Measurements from ENCODE around the gene SRR. TPM values are rescaled to one million over a fixed set of nuclear protein-coding genes. Genes with fewer than 3 reads are reported as not detected.

Gene SRR
- polyA plus RNA-seq, 1 donor: 18.3 TPM

- no peak for DNase-seq
Observed at GRCh38 chr17:2346475-2346874, 42.7 kb downstream of the SRR start.

DNA sequence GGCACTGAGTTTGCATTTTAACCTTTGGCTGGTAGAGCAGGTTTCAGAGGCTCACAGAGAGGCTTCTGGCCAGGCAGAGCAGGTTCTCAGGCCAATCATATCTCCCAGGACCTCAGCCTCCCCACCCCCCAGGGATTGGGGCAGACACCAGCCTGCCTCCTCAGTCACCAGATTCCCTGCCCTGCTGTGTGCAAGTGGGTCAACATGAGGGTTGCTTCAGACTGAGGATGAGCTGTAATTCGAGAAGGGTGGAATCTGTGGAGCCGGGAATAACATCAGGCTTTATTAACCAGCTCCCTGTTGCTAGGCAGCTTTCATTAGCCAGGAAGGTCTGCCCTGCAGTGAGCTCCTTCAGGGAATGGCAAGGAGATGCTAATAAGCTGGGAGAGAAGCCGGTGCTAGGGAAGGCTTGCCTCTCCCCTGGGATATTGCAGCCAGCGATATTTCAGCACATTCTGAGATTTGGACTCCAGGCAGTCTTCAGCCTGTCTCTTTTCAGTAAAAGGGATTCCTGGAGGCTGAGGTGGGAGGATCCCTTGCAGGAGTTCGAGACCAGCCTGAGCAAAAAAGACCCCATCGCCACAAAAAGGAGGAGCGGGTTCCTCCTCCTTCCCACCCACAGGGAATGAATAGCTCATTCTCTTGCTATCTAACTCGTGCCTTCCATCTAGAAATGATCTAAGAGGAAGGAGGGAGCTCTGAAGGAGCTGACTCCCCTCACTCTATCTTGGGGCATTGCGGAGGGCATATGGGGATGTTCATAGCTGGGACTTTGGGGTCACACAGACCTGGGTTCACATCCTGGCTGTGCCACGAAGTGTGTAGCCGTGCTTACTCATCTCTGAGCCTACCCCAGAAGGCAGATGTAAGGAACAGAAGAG lies 44.3 kb downstream of the SRR start:
- no peak for DNase-seq

GRCh38 chr17:2351269-2351668 lies 47.5 kb downstream of the SRR start:
- no peak for DNase-seq

DNA sequence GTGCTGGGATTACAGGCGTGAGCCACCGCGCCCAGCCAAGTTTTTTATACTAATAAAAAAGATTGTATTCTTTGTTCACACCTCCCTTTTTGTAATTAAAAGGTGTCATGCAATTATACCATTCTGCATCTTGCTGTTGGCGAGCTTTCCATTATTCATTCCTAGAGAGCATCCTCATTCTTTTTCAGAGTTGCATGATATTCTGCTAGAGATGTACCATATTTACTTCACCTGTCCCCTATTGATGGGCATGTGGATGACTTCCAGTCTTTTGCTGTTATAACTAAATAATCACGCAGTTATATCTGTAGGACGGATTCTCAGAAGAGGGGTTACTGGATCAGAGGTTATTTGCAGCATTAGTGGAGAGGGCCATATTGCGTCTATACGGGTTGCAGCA lies 50.6 kb downstream of the SRR start:
- DNase-seq: no peak

- no peak for DNase-seq
Observed at GRCh38 chr17:2357237-2357636, 53.5 kb downstream of the SRR start.

- no peak for DNase-seq
Observed at GRCh38 chr17:2357931-2358434, 54.2 kb downstream of the SRR start.

DNA sequence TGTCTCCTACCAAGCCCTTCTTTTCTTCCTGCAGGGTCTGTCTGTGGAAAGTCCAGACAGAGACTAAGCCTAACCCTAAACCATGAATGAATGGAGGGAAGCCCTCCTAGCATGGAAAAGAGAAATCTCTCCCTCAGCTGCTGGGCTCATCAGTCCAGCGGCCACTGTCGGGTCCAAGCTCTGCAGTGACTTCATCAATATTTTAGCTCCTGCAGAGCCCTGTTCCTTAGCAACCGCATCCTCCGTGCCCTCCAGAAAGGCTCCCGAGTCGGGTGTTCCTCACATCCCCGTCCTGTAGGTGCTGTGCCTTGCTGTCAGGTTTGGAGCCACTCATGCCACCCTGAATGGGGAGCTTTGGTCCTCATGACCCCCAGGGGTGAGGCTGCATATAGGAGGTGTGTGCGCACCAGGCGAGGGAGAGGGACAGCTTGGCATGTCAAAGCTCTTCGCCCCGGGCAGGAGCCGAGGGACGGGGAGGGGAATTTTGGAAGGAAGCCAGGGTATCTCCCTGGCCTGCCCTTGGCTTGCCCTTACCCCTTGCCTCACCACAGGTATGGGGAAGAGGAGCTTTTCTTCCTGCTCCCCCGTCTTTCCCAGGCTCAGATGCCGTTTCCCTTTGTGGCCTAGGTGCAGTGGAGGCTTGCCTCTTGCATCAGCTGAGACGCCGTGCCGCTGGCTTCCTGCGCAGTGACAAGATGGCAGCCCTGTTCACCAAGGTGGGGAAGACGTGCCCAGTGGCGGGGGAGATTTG lies 57.4 kb downstream of the SRR start:
- DNase-seq: no peak

DNA sequence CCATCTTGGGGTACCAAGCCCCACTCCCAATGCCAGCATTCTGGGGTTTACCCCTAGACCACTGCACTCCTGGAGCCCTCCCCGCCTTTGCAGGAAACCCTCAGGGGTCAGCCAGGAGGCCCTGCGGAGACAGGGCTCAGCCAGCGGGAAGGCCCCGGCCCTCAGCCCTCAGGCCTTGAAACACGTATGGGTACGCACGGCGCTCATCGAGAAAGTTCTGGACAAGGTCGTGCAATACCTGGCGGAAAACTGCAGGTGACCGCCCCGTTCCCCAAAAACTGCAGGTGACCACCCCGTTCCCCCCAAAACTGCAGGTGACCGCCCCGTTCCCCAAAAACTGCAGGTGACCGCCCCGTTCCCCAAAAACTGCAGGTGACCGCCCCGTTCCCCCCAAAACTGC lies 58.3 kb downstream of the SRR start:
- no peak for DNase-seq

DNA sequence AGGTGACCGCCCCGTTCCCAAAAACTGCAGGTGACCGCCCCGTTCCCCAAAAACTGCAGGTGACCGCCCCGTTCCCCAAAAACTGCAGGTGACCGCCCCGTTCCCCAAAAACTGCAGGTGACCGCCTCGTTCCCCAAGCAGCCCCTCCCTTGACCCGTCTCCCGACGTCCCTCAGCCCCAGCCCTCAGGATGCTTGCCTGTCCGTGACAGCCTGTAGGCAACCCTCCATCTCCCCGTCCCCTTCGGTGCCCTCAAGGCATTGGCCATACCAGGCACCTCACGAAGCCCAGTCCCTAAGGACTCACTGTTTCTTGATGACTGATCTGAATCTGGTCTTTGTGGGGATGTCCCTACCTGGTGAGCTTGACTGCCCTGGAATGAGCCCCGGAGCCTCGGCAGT lies 58.7 kb downstream of the SRR start:
- no peak for DNase-seq

GRCh38 chr17:2362881-2363280 lies 59.1 kb downstream of the SRR start:
- DNase-seq: no peak

DNA sequence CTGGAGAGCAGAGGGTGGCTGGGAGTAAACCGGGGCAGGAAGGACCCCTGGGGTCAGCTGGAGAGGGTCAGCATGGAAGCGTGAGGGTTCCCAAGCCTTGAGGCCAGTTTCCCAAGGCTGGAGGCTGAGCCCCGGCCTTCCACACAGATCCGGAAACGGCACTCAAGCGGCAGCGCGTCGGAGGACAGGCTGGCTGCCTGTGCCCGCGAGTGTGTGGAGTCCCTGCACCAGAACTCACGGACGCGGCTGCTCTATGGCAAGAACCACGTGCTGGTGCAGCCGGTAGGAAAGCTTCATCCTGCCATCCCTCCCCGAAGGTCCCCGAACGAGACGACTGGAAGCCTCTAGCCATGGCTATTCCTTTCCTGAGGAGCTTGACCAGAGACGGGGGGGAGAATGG lies 59.6 kb downstream of the SRR start:
- no peak for DNase-seq

DNA sequence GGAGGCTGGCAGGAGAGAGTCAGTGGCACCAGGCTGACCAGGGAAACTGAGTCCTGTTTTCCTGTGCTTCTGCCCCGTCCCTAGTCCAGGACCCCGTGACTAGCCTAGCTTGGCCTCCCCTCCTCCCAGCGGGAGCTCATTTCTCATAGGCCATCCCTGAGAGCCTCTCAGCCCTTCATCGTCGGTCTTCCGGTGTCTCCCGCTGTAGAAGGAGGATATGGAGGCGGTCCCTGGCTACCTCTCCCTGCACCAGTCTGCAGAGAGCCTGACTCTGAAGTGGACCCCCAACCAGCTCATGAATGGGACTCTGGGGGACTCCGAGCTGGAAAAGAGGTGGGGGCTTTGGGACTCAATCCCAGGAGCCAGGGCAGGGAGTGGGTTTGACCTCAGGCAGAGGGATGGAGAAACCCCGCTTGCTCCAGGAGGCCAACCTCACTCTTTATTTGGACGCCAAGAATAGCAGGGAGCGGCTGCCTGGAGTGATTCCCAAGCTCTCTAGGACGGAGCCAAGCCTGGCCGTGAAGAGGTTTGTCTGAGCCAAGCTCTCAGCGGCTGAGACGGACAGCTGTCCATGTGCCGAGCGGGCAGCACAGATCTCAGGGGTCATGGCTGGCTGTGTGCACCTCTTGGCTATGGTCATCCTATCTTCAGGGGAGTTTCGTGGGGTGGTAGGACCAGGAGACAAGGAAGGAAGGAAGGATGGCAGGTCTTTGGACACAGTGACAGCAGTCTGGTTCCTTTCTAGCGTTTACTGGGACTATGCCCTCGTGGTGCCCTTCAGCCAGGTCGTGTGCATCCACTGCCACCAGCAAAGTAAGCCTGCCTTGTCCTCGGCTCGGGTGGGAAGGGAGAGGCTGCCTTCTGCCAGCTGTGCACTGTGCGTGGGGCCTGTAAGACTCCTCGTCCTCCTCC lies 60.4 kb downstream of the SRR start:
- DNase-seq: no peak

GRCh38 chr17:2364763-2365116 lies 61.0 kb downstream of the SRR start:
- DNase-seq: no peak

DNA sequence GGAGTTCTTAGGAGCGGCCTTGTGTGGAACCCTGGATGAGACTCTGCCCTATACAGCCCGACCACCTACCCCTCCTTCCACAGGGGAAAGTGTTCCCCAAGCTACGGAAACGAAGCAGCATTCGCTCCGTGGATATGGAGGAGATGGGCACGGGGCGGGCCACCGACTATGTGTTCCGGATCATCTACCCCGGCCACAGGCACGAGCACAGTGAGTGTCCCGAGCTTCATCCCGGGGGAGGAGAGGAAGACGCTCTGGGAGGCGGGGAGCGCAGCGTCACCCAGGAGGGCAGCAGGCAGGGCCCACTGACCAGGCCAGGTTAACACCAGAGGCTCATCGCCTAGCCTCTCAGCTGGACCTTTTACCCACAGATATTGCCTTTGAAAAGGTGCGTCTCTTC lies 61.4 kb downstream of the SRR start:
- no peak for DNase-seq

GRCh38 chr17:2366747-2367494 lies 63.2 kb downstream of the SRR start:
- no peak for DNase-seq

GRCh38 chr17:2368359-2368758 lies 64.6 kb downstream of the SRR start:
- no peak for DNase-seq

DNA sequence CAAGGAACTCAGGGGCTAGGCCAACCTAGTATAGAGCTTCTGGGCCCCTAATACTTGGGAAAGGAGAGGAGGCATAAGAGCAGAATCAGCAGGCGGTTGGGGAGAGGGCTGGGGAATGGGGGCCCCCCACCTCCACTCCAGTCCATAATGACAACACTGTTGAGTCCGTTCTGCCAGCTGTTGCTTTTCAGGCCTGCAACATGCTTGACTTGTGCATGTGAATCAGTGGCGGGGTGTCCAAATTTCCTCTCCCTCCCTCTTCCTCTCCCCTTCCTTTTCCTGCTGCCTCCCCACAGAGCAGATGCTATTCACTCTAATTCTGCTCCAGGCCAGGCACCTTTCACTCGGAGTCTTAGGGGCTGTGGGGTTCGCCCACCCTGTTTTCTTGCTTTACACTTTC lies 65.3 kb downstream of the SRR start:
- DNase-seq: no peak

DNA sequence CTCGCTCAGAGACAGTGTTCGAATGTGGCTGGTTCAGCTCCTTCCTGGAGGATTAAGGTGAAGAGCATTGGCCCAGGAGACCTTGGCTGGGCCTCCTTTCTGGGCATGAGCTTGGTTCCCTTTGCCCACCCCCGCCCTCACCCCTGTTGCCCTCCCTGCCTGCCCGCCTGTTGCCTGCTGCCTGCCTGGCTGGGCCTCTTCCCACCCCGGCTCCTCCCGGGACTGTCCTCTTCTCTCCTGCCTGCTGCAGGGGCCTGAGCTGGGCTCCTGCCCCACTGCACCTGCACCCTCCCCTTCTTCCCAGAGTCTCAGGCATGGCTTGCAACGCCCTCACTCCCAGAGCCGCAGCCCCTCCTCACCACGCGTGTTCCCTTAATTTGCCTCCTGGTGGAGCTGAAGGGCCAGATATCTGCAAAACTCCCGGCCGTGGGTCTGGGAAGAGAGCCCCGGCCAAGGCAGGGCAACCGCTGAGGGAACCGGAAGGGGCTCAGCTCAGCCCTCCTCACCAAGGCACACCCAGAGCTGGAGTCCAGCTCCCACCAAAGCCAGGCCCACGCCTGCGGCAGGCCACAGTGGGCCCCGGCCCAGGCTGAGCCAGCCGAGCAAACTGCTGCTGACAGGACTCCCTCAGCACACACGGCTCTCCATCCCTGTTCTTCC lies 65.9 kb downstream of the SRR start:
- DNase-seq: no peak

DNA sequence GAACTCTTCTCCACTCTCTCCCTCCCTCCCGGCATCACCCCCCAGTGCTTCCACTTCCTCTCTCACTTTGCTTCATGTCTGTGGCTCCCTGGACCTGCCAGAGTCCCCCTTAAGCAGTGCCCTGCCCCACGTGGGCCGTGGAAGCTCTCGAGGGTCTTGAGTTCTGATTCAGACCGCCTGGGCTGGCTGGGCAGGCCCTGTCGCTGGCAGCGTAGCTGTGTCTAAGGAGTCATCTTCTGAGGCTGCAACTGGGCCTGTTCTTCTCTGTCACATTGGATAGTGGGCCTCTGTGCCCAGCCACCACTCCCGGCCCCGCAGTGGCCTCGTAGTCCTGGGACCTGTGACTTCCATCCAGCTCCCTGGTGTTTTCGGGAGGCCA lies 66.5 kb downstream of the SRR start:
- no peak for DNase-seq

- no peak for DNase-seq
Observed at GRCh38 chr17:2371183-2372130, 67.7 kb downstream of the SRR start.

Measured in hindlimb muscle (tissue), 1 donor.